HCT116 (cell line): ENCODE measurements around the gene SCG3. TPM values are rescaled to one million over a fixed set of nuclear protein-coding genes. Genes with fewer than 3 reads are reported as not detected.

Experiments
- ATAC-seq: fragments of 200-7000 bp; cut with Tn5 transposase; 2 replicates; pipeline ENCODE4 v1.9.1; 2020; ENCODE audit warnings: mild to moderate bottlenecking, moderate library complexity
- BruUV-seq: library from RNA; stranded (reverse); fragments of 400-500 nt; replicated peaks from 2 replicates; lab custom pipeline; 2021; lab: Mats Ljungman, UMichigan
- CTCF ChIA-PET: fragments of 300-600 bp; sonication (Branson Sonifier 250); formaldehyde crosslinking; loops from one replicate; lab custom pipeline; 2021; ENCODE audit warnings: antibody characterized with exemption; lab: Charles Lee
- POLR2A ChIA-PET: fragments of 300-600, 350-600 bp; sonication (Branson Sonifier 250); formaldehyde crosslinking; loops from one replicate; lab custom pipeline; 2021; ENCODE audit warnings: antibody characterized with exemption; lab: Charles Lee
- RAD21 ChIA-PET, 2 experiments: fragments of 300-600 bp; sonication (Branson Sonifier 250); formaldehyde crosslinking; loops; one replicate each; lab custom pipeline; 2023; ENCODE audit warnings: low total read pairs in 2 of 2; ENCODE audit not compliant: uncharacterized antibody in 2 of 2, unreplicated experiment in 2 of 2, low non-redundant PET in 1 of 2; lab: Charles Lee
- DNase-seq: peaks from one replicate; pipeline ENCODE4 v3.0.0-alpha.2; 2010; ENCODE audit warnings: low read depth, low spot score
- H2AFZ ChIP-seq: fragments of 200-600 bp; shearing (Covaris generic), sonication (generic); 2 replicates; pipeline ENCODE4 v1.6.1; 2017; ENCODE audit warnings: low read depth, mixed run types, mixed read lengths, antibody characterized with exemption, low read length; ENCODE audit not compliant: poor library complexity, severe bottlenecking
- H3K27ac ChIP-seq: 2 replicates; pipeline ENCODE4 v1.5.1; 2012; ENCODE audit warnings: low read depth, low read length
- H3K27me3 ChIP-seq: fragments of 200-600 bp; sonication (generic); 2 replicates; pipeline ENCODE4 v1.6.1; 2016; ENCODE audit warnings: mixed run types, low read length, mixed read lengths; ENCODE audit not compliant: insufficient read depth
- H3K36me3 ChIP-seq, 2 experiments: fragments of 200-500 bp in 1 of 2; fragments of 200-600 bp in 1 of 2; sonication (Bioruptor generic) in 1 of 2; sonication (generic) in 1 of 2; 2 replicates each; pipeline versions ENCODE4 v1.5.1 to v1.6.1; 2014 to 2016; ENCODE audit warnings: low read length in 2 of 2, inconsistent platforms in 1 of 2, mixed read lengths in 1 of 2, mixed run types in 1 of 2; ENCODE audit not compliant: insufficient read depth in 2 of 2, control insufficient read depth in 1 of 2
- H3K4me1 ChIP-seq, 2 experiments: fragments of 200-600 bp in 1 of 2; sonication (generic) in 1 of 2; 2 replicates each; pipeline versions ENCODE4 v1.5.1 to v1.6.1; 2012 to 2017; ENCODE audit warnings: low read length in 2 of 2, inconsistent platforms in 1 of 2, mild to moderate bottlenecking in 1 of 2, mixed read lengths in 1 of 2, mixed run types in 1 of 2, moderate library complexity in 1 of 2; ENCODE audit not compliant: insufficient read depth in 2 of 2, control insufficient read depth in 1 of 2
- H3K4me2 ChIP-seq: fragments of 200-600 bp; sonication (generic); 2 replicates; pipeline ENCODE4 v1.6.1; 2017; ENCODE audit warnings: mixed run types, low read length, mixed read lengths
- H3K4me3 ChIP-seq, 2 experiments: fragments of 200-600 bp in 1 of 2; sonication (generic) in 1 of 2; replicated peaks in 1 of 2; 2 replicates each; pipeline ENCODE4 v1.5.1; 2011 to 2016; ENCODE audit warnings: low read length in 2 of 2, control low read depth in 1 of 2, low read depth in 1 of 2, mild to moderate bottlenecking in 1 of 2, mixed read lengths in 1 of 2, mixed run types in 1 of 2
- H3K79me2 ChIP-seq: fragments of 200-600 bp; sonication (generic); 2 replicates; pipeline ENCODE4 v1.6.1; 2017; ENCODE audit warnings: mild to moderate bottlenecking, mixed run types, low read length, moderate library complexity, mixed read lengths; ENCODE audit not compliant: insufficient read depth
- H3K9ac ChIP-seq: fragments of 200-600 bp; sonication (generic); 2 replicates; pipeline ENCODE4 v1.6.1; 2016; ENCODE audit warnings: low read length, mixed read lengths
- H3K9me2 ChIP-seq: fragments of 200-600 bp; sonication (generic), shearing (Covaris generic); 2 replicates; pipeline ENCODE4 v1.6.1; 2017; ENCODE audit warnings: mixed run types, mild to moderate bottlenecking, moderate library complexity; ENCODE audit not compliant: insufficient read depth
- H3K9me3 ChIP-seq, 2 experiments: fragments of 200-500 bp in 1 of 2; fragments of 200-600 bp in 1 of 2; sonication (Bioruptor generic) in 1 of 2; sonication (generic) in 1 of 2; 2 replicates each; pipeline ENCODE4 v1.6.1; 2014 to 2017; ENCODE audit warnings: low read length in 2 of 2, mixed read lengths in 2 of 2, inconsistent platforms in 1 of 2, low read depth in 1 of 2, mild to moderate bottlenecking in 1 of 2, mixed run types in 1 of 2, moderate library complexity in 1 of 2; ENCODE audit not compliant: control insufficient read depth in 1 of 2, insufficient read depth in 1 of 2
- H4K20me1 ChIP-seq: fragments of 200-600 bp; sonication (generic), shearing (Covaris generic); 2 replicates; pipeline ENCODE4 v1.6.1; 2017; ENCODE audit warnings: mixed run types, mild to moderate bottlenecking, moderate library complexity; ENCODE audit not compliant: insufficient read depth
- CBX3 ChIP-seq: IDR thresholded peaks from 2 replicates; pipeline ENCODE4 v1.6.1; 2012; ENCODE audit warnings: low read depth
- CEBPB ChIP-seq: IDR thresholded peaks from 2 replicates; pipeline ENCODE4 v1.6.1; 2012; ENCODE audit warnings: low read depth
- EZH2 ChIP-seq: fragments of 200-600 bp; sonication (generic); IDR thresholded peaks from 2 replicates; pipeline ENCODE4 v1.6.1; 2017; ENCODE audit warnings: antibody characterized with exemption, mixed run types
- JUND ChIP-seq: IDR thresholded peaks from 2 replicates; pipeline ENCODE4 v1.6.1; 2012
- RAD21 ChIP-seq: IDR thresholded peaks from 2 replicates; pipeline ENCODE4 v1.6.1; 2012; ENCODE audit warnings: low read depth, mild to moderate bottlenecking
- SP1 ChIP-seq: IDR thresholded peaks from 2 replicates; pipeline ENCODE4 v1.6.1; 2012; ENCODE audit warnings: low read depth
- TCF7L2 ChIP-seq: IDR thresholded peaks from 2 replicates; pipeline ENCODE4 v1.7.0; 2011; ENCODE audit warnings: borderline replicate concordance, inconsistent platforms; ENCODE audit not compliant: insufficient read depth, insufficient read length; ENCODE audit errors: extremely low read depth
- YY1 ChIP-seq: IDR thresholded peaks from 2 replicates; pipeline ENCODE4 v1.6.1; 2011; ENCODE audit warnings: low read length, low read depth, moderate library complexity, mild to moderate bottlenecking; ENCODE audit not compliant: insufficient replicate concordance; ENCODE audit errors: extremely low read depth
- ZNF274 ChIP-seq: fragments of 200-500 bp; sonication (Bioruptor generic); IDR thresholded peaks from 2 replicates; pipeline ENCODE4 v1.6.1; 2014; ENCODE audit warnings: mild to moderate bottlenecking, low read depth, low read length, inconsistent platforms
- intact Hi-C: fragments of 100-400 bp; cut with micrococcal nuclease; formaldehyde crosslinking; loops from 2 replicates; pipeline ENCODE4 v1.10.0; 2022
- total RNA-seq: library from RNA; stranded (reverse); gene quantifications from one replicate; pipeline ENCODE4 v1.2.1, GENCODE V29; 2021; ENCODE audit not compliant: unreplicated experiment
- TF ChIP-seq, protein P1 (sequence below): IDR thresholded peaks from 2 replicates; pipeline ENCODE4 v1.6.1; 2012
- TF ChIP-seq, protein P2 (sequence below): IDR thresholded peaks from 2 replicates; pipeline ENCODE4 v1.6.1; 2012
- TF ChIP-seq, protein P3 (sequence below): IDR thresholded peaks from 2 replicates; pipeline ENCODE4 v1.6.1; 2011; ENCODE audit warnings: mild to moderate bottlenecking, low read length, moderate library complexity; ENCODE audit not compliant: insufficient replicate concordance; ENCODE audit errors: extremely low read depth

The SCG3 gene
- total RNA-seq, 1 experiment from 2014 or later: not detected

DNA sequence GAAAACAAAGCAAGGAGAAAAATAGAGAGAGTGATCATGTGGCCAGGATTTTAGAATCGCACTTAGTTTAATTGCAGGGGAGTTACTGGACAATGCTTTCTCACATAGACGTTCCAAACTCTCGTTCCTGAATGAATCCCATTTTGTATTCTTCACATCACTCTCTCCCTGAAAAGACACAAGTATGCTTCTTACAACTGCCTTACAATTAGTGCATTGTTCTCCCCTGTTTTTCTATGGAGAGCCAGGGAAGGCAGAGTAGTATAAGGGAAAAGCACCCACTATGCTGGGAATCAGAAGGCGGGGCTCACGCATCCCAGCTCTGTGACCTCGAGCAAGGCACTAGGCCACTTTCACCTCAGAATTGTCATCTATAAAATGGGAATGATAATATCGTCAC lies 84.4 kb downstream of the SCG3 start:
- Histone ChIP-seq H2AFZ (no peak overlapping the region), H3K4me1 (no peaks in the 10 kb centered on the region), H3K27ac (no peak overlapping the region), H3K4me2 (no peak overlapping the region), H3K9me3 (no peaks in the 10 kb centered on the region), H3K27me3 (no peaks in the 10 kb centered on the region), H3K9ac (no peak overlapping the region), H3K4me3 (no peak overlapping the region), H3K36me3 (no peaks in the 10 kb centered on the region), H4K20me1 (no peaks in the 10 kb centered on the region), H3K79me2 (no peaks in the 10 kb centered on the region), H3K9me2 (no peaks in the 10 kb centered on the region)
- no TSS peak for BruUV-seq
- CTCF ChIA-PET: interaction anchor here (1.0 to 1.2 kb wide), 2 partner anchors 11 kb away, joined by 5 read pairs; no protein-coding TSS in a partner anchor
- DNase-seq: no peak
- TF ChIP-seq TCF7L2 (no peak), SP1 (no peak), CBX3 (no peak), JUND (no peak), EZH2 (no peak)
- TF ChIP-seq, protein P1, sequence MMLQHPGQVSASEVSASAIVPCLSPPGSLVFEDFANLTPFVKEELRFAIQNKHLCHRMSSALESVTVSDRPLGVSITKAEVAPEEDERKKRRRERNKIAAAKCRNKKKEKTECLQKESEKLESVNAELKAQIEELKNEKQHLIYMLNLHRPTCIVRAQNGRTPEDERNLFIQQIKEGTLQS: no peak
- TF ChIP-seq, protein P2, sequence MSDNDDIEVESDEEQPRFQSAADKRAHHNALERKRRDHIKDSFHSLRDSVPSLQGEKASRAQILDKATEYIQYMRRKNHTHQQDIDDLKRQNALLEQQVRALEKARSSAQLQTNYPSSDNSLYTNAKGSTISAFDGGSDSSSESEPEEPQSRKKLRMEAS: no peak
- intact Hi-C loops: no loop called here
- RAD21 ChIA-PET: no interaction called here
- POLR2A ChIA-PET: no interaction called here
- ATAC-seq: no peak

DNA sequence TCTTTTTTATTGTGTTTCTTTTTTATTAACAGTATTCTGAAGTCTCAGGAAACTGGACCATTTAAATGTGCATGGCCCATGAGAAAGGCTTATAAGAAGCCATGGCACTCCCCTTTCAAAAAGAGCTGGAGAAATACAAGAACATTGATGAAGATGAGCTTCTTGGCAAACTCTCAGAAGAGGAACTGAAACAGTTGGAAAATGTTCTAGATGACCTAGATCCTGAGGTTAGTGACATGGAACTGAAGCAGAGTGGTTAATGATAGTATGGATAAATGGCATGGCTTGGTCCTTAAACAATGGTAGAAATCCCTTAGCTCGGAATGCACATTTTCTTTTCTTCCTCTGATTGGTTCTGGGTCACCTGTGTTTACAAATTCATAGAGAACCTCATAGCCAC lies 85.0 kb downstream of the SCG3 start:
- CTCF ChIA-PET: interaction anchor here (1.2 kb wide), 1 partner anchor 10 kb away, joined by 5 read pairs; no protein-coding TSS in a partner anchor
- Histone ChIP-seq H3K4me3 (no peak overlapping the region), H3K9ac (no peak overlapping the region), H3K4me1 (no peaks in the 10 kb centered on the region), H3K9me3 (no peaks in the 10 kb centered on the region), H3K9me2 (no peaks in the 10 kb centered on the region)
- DNase-seq: no peak
- intact Hi-C loops: no loop called here
- RAD21 ChIA-PET: no interaction called here
- BruUV-seq: no TSS peak
- no peak for TF ChIP-seq SP1
- TF ChIP-seq EZH2: no peak
- TF ChIP-seq CBX3: no peak
- TF ChIP-seq CEBPB: no peak
- TF ChIP-seq, protein P3, sequence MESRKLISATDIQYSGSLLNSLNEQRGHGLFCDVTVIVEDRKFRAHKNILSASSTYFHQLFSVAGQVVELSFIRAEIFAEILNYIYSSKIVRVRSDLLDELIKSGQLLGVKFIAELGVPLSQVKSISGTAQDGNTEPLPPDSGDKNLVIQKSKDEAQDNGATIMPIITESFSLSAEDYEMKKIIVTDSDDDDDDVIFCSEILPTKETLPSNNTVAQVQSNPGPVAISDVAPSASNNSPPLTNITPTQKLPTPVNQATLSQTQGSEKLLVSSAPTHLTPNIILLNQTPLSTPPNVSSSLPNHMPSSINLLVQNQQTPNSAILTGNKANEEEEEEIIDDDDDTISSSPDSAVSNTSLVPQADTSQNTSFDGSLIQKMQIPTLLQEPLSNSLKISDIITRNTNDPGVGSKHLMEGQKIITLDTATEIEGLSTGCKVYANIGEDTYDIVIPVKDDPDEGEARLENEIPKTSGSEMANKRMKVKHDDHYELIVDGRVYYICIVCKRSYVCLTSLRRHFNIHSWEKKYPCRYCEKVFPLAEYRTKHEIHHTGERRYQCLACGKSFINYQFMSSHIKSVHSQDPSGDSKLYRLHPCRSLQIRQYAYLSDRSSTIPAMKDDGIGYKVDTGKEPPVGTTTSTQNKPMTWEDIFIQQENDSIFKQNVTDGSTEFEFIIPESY: no peak
- TF ChIP-seq RAD21: no peak
- no peak for TF ChIP-seq ZNF274
- TF ChIP-seq YY1: no peak
- TF ChIP-seq, all 23 proteins: peak for 0
- ATAC-seq: no peak
- Histone ChIP-seq H3K27ac (no peak overlapping the region), H2AFZ (no peak overlapping the region), H3K4me2 (no peak overlapping the region), H4K20me1 (no peaks in the 10 kb centered on the region), H3K27me3 (no peaks in the 10 kb centered on the region), H3K36me3 (no peaks in the 10 kb centered on the region), H3K79me2 (no peaks in the 10 kb centered on the region)
- POLR2A ChIA-PET: no interaction called here
